HPDE6-E6E7 (cell line): ENCODE measurements around the gene TMEM248.
A peak's percentile ranks its signal among the peaks of the same experiment; 100 is the strongest.
"Not testable (repeated sequence)": the region's sequence is repeated elsewhere in the genome, so short reads cannot be mapped to it uniquely, and the experiment has no call there.

Experiments used
- DNase-seq: peaks from one replicate; pipeline ENCODE4 v3.0.0; 2011; ENCODE audit warnings: missing footprints; ENCODE audit errors: extremely low spot score

Gene TMEM248

GRCh38 chr7:66910789-66911188 is 10.2 kb upstream of the TMEM248 start:
- DNase-seq, result no peak

- DNase-seq, result not testable (repeated sequence)
Measured at GRCh38 chr7:66911191-66911590, 9.8 kb upstream of the TMEM248 start.

- no peak for DNase-seq
Measured at GRCh38 chr7:66912195-66912594, 8.8 kb upstream of the TMEM248 start.

- no peak for DNase-seq
Measured at GRCh38 chr7:66913118-66914037, 7.6 kb upstream of the TMEM248 start.

GRCh38 chr7:66917904-66918303 is 3.1 kb upstream of the TMEM248 start:
- not testable (repeated sequence) for DNase-seq

GRCh38 chr7:66919304-66919703 is 1.7 kb upstream of the TMEM248 start:
- no peak for DNase-seq

- DNase-seq, result no peak
Measured at GRCh38 chr7:66919704-66920103, 1.3 kb upstream of the TMEM248 start.

- DNase-seq, result no peak
Measured at GRCh38 chr7:66920256-66920655, 769 bp upstream of the TMEM248 start.

GRCh38 chr7:66921396-66921917 is 432 bp downstream of the TMEM248 start:
- peak; percentile 27 for DNase-seq

GRCh38 chr7:66921918-66922486 is 977 bp downstream of the TMEM248 start:
- DNase-seq, result peak; percentile 22

- no peak for DNase-seq
Measured at GRCh38 chr7:66925255-66925654, 4.2 kb downstream of the TMEM248 start.

- DNase-seq, result no peak
Measured at GRCh38 chr7:66927348-66927948, 6.4 kb downstream of the TMEM248 start.

GRCh38 chr7:66928388-66928787 is 7.4 kb downstream of the TMEM248 start:
- no peak for DNase-seq

GRCh38 chr7:66929165-66929564 is 8.1 kb downstream of the TMEM248 start:
- DNase-seq, result no peak

GRCh38 chr7:66929935-66930334 is 8.9 kb downstream of the TMEM248 start:
- no peak for DNase-seq

GRCh38 chr7:66930341-66930740 is 9.3 kb downstream of the TMEM248 start:
- DNase-seq, result no peak

- DNase-seq, result no peak
Measured at GRCh38 chr7:66933469-66933868, 12.4 kb downstream of the TMEM248 start.

GRCh38 chr7:66937940-66938339 is 16.9 kb downstream of the TMEM248 start:
- DNase-seq, result no peak

- no peak for DNase-seq
Measured at GRCh38 chr7:66939325-66939724, 18.3 kb downstream of the TMEM248 start.

- DNase-seq, result no peak
Measured at GRCh38 chr7:66946545-66946944, 25.5 kb downstream of the TMEM248 start.

GRCh38 chr7:66948480-66949109 is 27.6 kb downstream of the TMEM248 start:
- no peak for DNase-seq

- no peak for DNase-seq
Measured at GRCh38 chr7:66950311-66950710, 29.3 kb downstream of the TMEM248 start.
